ENCODE results near the gene ANAPC15. TPM values are rescaled to one million over a fixed set of nuclear protein-coding genes. Genes with fewer than 3 reads are reported as not detected.
A peak's percentile ranks its signal among the peaks of the same experiment; 100 is the strongest.

The ANAPC15 gene
- total and polyA plus RNA-seq, 2 of the 13 experiments (the other 11 are each of a cell fraction or from before 2014, with no cell fraction given), result 18.8 to 25.7 TPM

DNA sequence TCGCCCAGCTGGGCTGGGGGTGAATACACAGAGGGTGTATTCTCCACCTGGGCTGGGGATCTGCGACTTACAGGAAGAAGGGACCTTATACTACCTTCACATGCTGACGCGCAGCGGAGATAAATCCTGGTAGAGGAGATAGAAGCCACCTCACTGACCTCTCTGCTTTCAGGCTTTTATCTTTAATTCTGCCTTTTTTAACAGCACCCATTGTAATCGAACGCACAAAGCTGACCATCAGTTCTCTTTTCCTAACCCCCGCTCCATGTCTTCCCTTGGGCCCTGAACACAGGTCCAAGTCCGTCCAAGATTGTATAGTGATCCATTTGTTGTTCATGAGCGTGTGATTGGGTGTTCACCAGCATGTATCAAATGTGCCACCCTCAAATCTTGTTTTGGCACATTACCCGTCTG, 8.7 kb downstream of the ANAPC15 start (continued):
- TF ChIP-seq, protein P1, sequence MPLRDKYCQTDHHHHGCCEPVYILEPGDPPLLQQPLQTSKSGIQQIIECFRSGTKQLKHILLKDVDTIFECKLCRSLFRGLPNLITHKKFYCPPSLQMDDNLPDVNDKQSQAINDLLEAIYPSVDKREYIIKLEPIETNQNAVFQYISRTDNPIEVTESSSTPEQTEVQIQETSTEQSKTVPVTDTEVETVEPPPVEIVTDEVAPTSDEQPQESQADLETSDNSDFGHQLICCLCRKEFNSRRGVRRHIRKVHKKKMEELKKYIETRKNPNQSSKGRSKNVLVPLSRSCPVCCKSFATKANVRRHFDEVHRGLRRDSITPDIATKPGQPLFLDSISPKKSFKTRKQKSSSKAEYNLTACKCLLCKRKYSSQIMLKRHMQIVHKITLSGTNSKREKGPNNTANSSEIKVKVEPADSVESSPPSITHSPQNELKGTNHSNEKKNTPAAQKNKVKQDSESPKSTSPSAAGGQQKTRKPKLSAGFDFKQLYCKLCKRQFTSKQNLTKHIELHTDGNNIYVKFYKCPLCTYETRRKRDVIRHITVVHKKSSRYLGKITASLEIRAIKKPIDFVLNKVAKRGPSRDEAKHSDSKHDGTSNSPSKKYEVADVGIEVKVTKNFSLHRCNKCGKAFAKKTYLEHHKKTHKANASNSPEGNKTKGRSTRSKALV (CRISPR knock-in tag; IDR thresholded peaks at IDR 0.05), result no peak
- no peak for TF ChIP-seq ZMYM2 (CRISPR knock-in tag; IDR thresholded peaks at IDR 0.05)
- TF ChIP-seq EHMT2 (IDR thresholded peaks at IDR 0.05; ENCODE audit: borderline replicate concordance, low read depth, low read length), result no peak
- no peak for TF ChIP-seq RXRB (CRISPR knock-in tag; IDR thresholded peaks at IDR 0.05; ENCODE audit: borderline replicate concordance)
- TF ChIP-seq, protein P2, sequence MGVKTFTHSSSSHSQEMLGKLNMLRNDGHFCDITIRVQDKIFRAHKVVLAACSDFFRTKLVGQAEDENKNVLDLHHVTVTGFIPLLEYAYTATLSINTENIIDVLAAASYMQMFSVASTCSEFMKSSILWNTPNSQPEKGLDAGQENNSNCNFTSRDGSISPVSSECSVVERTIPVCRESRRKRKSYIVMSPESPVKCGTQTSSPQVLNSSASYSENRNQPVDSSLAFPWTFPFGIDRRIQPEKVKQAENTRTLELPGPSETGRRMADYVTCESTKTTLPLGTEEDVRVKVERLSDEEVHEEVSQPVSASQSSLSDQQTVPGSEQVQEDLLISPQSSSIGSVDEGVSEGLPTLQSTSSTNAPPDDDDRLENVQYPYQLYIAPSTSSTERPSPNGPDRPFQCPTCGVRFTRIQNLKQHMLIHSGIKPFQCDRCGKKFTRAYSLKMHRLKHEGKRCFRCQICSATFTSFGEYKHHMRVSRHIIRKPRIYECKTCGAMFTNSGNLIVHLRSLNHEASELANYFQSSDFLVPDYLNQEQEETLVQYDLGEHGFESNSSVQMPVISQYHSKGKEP (CRISPR knock-in tag; IDR thresholded peaks at IDR 0.05), result no peak
- TF ChIP-seq SP4 (CRISPR knock-in tag; IDR thresholded peaks at IDR 0.05), result peak; percentile 4; the same call in 1 of the 2 replicates
- TF ChIP-seq, protein P3, sequence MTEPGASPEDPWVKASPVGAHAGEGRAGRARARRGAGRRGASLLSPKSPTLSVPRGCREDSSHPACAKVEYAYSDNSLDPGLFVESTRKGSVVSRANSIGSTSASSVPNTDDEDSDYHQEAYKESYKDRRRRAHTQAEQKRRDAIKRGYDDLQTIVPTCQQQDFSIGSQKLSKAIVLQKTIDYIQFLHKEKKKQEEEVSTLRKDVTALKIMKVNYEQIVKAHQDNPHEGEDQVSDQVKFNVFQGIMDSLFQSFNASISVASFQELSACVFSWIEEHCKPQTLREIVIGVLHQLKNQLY (CRISPR knock-in tag; IDR thresholded peaks at IDR 0.05), result no peak
- TF ChIP-seq MEIS1 (CRISPR knock-in tag; IDR thresholded peaks at IDR 0.05; ENCODE audit: borderline replicate concordance), result no peak
- TF ChIP-seq ATAD3A (CRISPR knock-in tag; IDR thresholded peaks at IDR 0.05), result no peak
- TF ChIP-seq ERF (CRISPR knock-in tag; IDR thresholded peaks at IDR 0.05), result no peak
- TF ChIP-seq, protein P4, sequence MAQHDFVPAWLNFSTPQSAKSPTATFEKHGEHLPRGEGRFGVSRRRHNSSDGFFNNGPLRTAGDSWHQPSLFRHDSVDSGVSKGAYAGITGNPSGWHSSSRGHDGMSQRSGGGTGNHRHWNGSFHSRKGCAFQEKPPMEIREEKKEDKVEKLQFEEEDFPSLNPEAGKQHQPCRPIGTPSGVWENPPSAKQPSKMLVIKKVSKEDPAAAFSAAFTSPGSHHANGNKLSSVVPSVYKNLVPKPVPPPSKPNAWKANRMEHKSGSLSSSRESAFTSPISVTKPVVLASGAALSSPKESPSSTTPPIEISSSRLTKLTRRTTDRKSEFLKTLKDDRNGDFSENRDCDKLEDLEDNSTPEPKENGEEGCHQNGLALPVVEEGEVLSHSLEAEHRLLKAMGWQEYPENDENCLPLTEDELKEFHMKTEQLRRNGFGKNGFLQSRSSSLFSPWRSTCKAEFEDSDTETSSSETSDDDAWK (CRISPR knock-in tag; IDR thresholded peaks at IDR 0.05), result no peak
- no peak for TF ChIP-seq NFE2L2 (IDR thresholded peaks at IDR 0.05; ENCODE audit: low read length)
- no peak for TF ChIP-seq EEA1 (CRISPR knock-in tag; IDR thresholded peaks at IDR 0.05; ENCODE audit: borderline replicate concordance)
- TF ChIP-seq, protein P5, sequence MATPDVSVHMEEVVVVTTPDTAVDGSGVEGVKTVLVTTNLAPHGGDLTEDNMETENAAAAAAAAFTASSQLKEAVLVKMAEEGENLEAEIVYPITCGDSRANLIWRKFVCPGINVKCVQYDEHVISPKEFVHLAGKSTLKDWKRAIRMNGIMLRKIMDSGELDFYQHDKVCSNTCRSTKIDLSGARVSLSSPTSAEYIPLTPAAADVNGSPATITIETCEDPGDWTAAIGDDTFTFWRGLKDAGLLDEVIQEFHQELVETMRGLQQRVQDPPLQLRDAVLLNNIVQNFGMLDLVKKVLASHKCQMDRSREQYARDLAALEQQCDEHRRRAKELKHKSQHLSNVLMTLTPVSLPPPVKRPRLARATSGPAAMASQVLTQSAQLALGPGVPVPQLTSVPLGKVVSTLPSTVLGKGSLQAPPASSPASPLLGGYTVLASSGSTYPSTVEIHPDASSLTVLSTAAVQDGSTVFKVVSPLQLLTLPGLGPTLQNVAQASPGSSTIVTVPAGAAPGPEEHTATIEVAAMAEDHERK (CRISPR knock-in tag; IDR thresholded peaks at IDR 0.05; ENCODE audit: low read depth), result no peak
- no peak for TF ChIP-seq ZFP36 (IDR thresholded peaks at IDR 0.05; ENCODE audit: borderline replicate concordance, low read depth, low read length, partially characterized antibody)
- TF ChIP-seq TCF7L2 (IDR thresholded peaks at IDR 0.05; ENCODE audit: low read depth, low read length), result no peak
- TF ChIP-seq MAZ (IDR thresholded peaks at IDR 0.05; ENCODE audit: borderline replicate concordance, low read depth, low read length), result no peak
- TF ChIP-seq MAZ (CRISPR knock-in tag; IDR thresholded peaks at IDR 0.05; ENCODE audit: low read depth), result no peak
- no peak; the same call in 1 of the 2 replicates for TF ChIP-seq ZNF670 (CRISPR knock-in tag; IDR thresholded peaks at IDR 0.05; ENCODE audit: borderline replicate concordance)
- TF ChIP-seq NCOA2 (CRISPR knock-in tag; IDR thresholded peaks at IDR 0.05), result no peak
- TF ChIP-seq ZNF777 (CRISPR knock-in tag; IDR thresholded peaks at IDR 0.05), result no peak
- no peak for TF ChIP-seq SOX13 (IDR thresholded peaks at IDR 0.05)
- no peak for TF ChIP-seq SOX13 (CRISPR knock-in tag; conservative IDR thresholded peaks at IDR 0.05 in 1 of 2, IDR thresholded peaks at IDR 0.05 in 1 of 2)
